SK-N-SH treated with all-trans-retinoic acid at 6 μM for 48 hours (cell line): ENCODE data around the gene SSTR1.

ENCODE experiments used
- ATAC-seq: fragments of 200-7000 bp; cut with Tn5 transposase; 3 replicates; pipeline ENCODE4 v1.9.1; 2020; ENCODE audit warnings: mild to moderate bottlenecking, moderate library complexity
- ARNTL ChIP-seq: fragments of 450-650 bp; formaldehyde crosslinking; IDR thresholded peaks from 2 replicates; pipeline ENCODE4 v1.5.0; 2020; ENCODE audit warnings: low read depth, mild to moderate bottlenecking, moderate library complexity, borderline replicate concordance
- BACH2 ChIP-seq: fragments of 250-450 bp; sonication (Bioruptor Pico); IDR thresholded peaks from 2 replicates; pipeline ENCODE4 v1.9.0; 2021; ENCODE audit warnings: mild to moderate bottlenecking, borderline replicate concordance
- CREB5 ChIP-seq: fragments of 250-450 bp; sonication (Bioruptor Pico); IDR thresholded peaks from 2 replicates; pipeline ENCODE4 v1.5.1; 2020; ENCODE audit warnings: low read depth, mild to moderate bottlenecking, moderate library complexity
- CSDC2 ChIP-seq: fragments of 250-450 bp; sonication (Bioruptor Pico); IDR thresholded peaks from 2 replicates; pipeline ENCODE4 v1.5.0; 2020; ENCODE audit warnings: mild to moderate bottlenecking, moderate library complexity
- CSRNP3 ChIP-seq: fragments of 250-450 bp; sonication (Bioruptor Pico); IDR thresholded peaks from 2 replicates; pipeline ENCODE4 v1.5.1; 2021; ENCODE audit warnings: mild to moderate bottlenecking, moderate library complexity
- ESRRG ChIP-seq: fragments of 250-450 bp; sonication (Bioruptor Pico); IDR thresholded peaks from 2 replicates; pipeline ENCODE4 v1.6.1; 2021; ENCODE audit warnings: mild to moderate bottlenecking
- GLIS3 ChIP-seq: fragments of 250-450 bp; sonication (Bioruptor Pico); IDR thresholded peaks from 2 replicates; pipeline ENCODE4 v1.5.0; 2020; ENCODE audit warnings: mild to moderate bottlenecking, moderate library complexity
- OSR1 ChIP-seq: fragments of 250-450 bp; sonication (Bioruptor Pico); IDR thresholded peaks from 2 replicates; pipeline ENCODE4 v1.8.0; 2022; ENCODE audit warnings: moderate library complexity, mild to moderate bottlenecking, inconsistent platforms
- PATZ1 ChIP-seq: fragments of 250-450 bp; sonication (Bioruptor Pico); IDR thresholded peaks from 2 replicates; pipeline ENCODE4 v1.8.0; 2020; ENCODE audit warnings: mild to moderate bottlenecking, moderate library complexity, borderline replicate concordance
- PPARA ChIP-seq: fragments of 250-450 bp; sonication (Bioruptor Pico); IDR thresholded peaks from 2 replicates; pipeline ENCODE4 v1.5.0; 2020; ENCODE audit warnings: mild to moderate bottlenecking, borderline replicate concordance
- RARB ChIP-seq: fragments of 250-450 bp; sonication (Bioruptor Pico); IDR thresholded peaks from 2 replicates; pipeline ENCODE4 v1.8.0; 2021; ENCODE audit warnings: mild to moderate bottlenecking, moderate library complexity
- SNAI2 ChIP-seq: fragments of 250-450 bp; sonication (Bioruptor Pico); IDR thresholded peaks from 2 replicates; pipeline ENCODE4 v1.5.0; 2020; ENCODE audit warnings: mild to moderate bottlenecking, moderate library complexity
- TCF4 ChIP-seq: fragments of 250-450 bp; sonication (Bioruptor Pico); IDR thresholded peaks from 2 replicates; pipeline ENCODE4 v1.8.0; 2021; ENCODE audit warnings: mild to moderate bottlenecking, moderate library complexity, borderline replicate concordance
- TOX ChIP-seq: fragments of 250-450 bp; sonication (Bioruptor Pico); IDR thresholded peaks from 2 replicates; pipeline ENCODE4 v1.8.0; 2021; ENCODE audit warnings: mild to moderate bottlenecking, moderate library complexity, borderline replicate concordance
- TSHZ2 ChIP-seq: fragments of 250-450 bp; sonication (Bioruptor Pico); IDR thresholded peaks from 2 replicates; pipeline ENCODE4 v1.5.0; 2020; ENCODE audit warnings: mild to moderate bottlenecking, moderate library complexity
- ZFP3 ChIP-seq: fragments of 250-450 bp; sonication (Bioruptor Pico); IDR thresholded peaks from 2 replicates; pipeline ENCODE4 v1.5.0; 2020; ENCODE audit warnings: mild to moderate bottlenecking, moderate library complexity
- ZFP30 ChIP-seq: fragments of 450-650 bp; formaldehyde crosslinking; IDR thresholded peaks from 2 replicates; pipeline ENCODE4 v1.5.0; 2022; ENCODE audit warnings: mild to moderate bottlenecking, moderate library complexity
- ZNF565 ChIP-seq: fragments of 450-650 bp; formaldehyde crosslinking; conservative IDR thresholded peaks from 2 replicates; pipeline ENCODE4 v1.5.0; 2020; ENCODE audit warnings: low read depth, mild to moderate bottlenecking, moderate library complexity

SSTR1 gene

GRCh38 chr14:38174711-38175110 lies 33.0 kb upstream of the SSTR1 start:
- TF ChIP-seq GLIS3, result no peak
- TF ChIP-seq OSR1 (CRISPR knock-in tag), result no peak
- no peak for ATAC-seq

- no peak for TF ChIP-seq GLIS3
- TF ChIP-seq CSDC2 (CRISPR knock-in tag), result no peak
- TF ChIP-seq BACH2 (CRISPR knock-in tag), result no peak
- TF ChIP-seq PATZ1 (CRISPR knock-in tag), result no peak
- no peak for TF ChIP-seq TOX (CRISPR knock-in tag)
- TF ChIP-seq ZNF565 (CRISPR knock-in tag), result no peak
- no peak for TF ChIP-seq ZFP30 (CRISPR knock-in tag)
- TF ChIP-seq ZFP3 (CRISPR knock-in tag), result no peak
- no peak for TF ChIP-seq TSHZ2 (CRISPR knock-in tag)
- no peak for TF ChIP-seq TCF4
- no peak for TF ChIP-seq RARB
- no peak for TF ChIP-seq CREB5
- no peak for TF ChIP-seq SNAI2
- TF ChIP-seq, all 23 proteins: peak for 0
- ATAC-seq, result no peak
Observed at GRCh38 chr14:38175658-38176057, 32.0 kb upstream of the SSTR1 start.

GRCh38 chr14:38176379-38176778 lies 31.3 kb upstream of the SSTR1 start:
- ATAC-seq, result no peak

More at GRCh38 chr14:38176379-38176778, 31.3 kb upstream of the SSTR1 start:
- TF ChIP-seq GLIS3 (no peak), BACH2 (CRISPR knock-in tag) (no peak), CREB5 (no peak), ARNTL (no peak), CSRNP3 (no peak), PATZ1 (CRISPR knock-in tag) (no peak), ESRRG (no peak), ZFP3 (CRISPR knock-in tag) (no peak), CSDC2 (CRISPR knock-in tag) (no peak), PPARA (CRISPR knock-in tag) (no peak)
